A549 (cell line): ENCODE measurements around the gene LARGE1.

Source experiments
- ELK1 ChIP-seq: fragments of 150-350 bp; IDR thresholded peaks from 2 replicates; pipeline ENCODE4 v1.6.1; 2014; ENCODE audit warnings: low read depth, mild to moderate bottlenecking, low read length
- ESRRA ChIP-seq: fragments of 150-350 bp; IDR thresholded peaks from 2 replicates; pipeline ENCODE4 v1.6.1; 2014; ENCODE audit warnings: mild to moderate bottlenecking, low read length, borderline replicate concordance
- PHF8 ChIP-seq: fragments of 200-600 bp; sonication (generic); IDR thresholded peaks from 2 replicates; pipeline ENCODE4 v1.6.1; 2016; ENCODE audit warnings: low read depth, mild to moderate bottlenecking, antibody characterized with exemption, moderate library complexity, borderline replicate concordance
- POLR2A ChIP-seq: IDR thresholded peaks from 2 replicates; pipeline ENCODE4 v1.6.1; 2012; ENCODE audit warnings: mild to moderate bottlenecking, low read length
- RCOR1 ChIP-seq: fragments of 150-350 bp; IDR thresholded peaks from 2 replicates; pipeline ENCODE4 v1.6.1; 2014; ENCODE audit warnings: antibody characterized with exemption, low read length, low read depth
- SREBF2 ChIP-seq: fragments of 450-650 bp; IDR thresholded peaks from 2 replicates; pipeline ENCODE4 v1.6.1; 2014; ENCODE audit warnings: mild to moderate bottlenecking, moderate library complexity
- TF ChIP-seq, protein P1 (sequence below): fragments of >200 bp; sonication (Bioruptor Twin); formaldehyde crosslinking; IDR thresholded peaks from 3 replicates; pipeline ENCODE4 v1.5.1; 2016

DNA sequence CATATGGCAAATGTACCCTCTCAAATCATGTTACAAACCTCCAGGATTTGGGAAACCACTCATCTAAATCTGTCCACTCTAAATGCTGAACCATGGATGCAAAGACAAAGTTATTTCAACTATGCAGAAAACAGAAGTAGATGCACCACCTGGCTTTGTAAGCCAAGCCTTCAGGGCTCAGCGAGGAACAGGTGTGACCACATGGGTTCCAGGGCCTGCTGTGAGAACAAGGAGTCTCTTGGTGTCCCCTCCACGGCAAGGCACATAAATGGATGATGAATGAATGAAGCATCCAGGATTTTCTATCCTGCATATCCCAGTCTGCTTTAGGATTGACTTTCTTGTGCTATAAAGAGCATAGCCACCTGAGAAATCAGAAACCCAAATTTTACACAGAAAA is 284.5 kb downstream of the LARGE1 start:
- TF ChIP-seq ELK1 (no peak), ESRRA (no peak), POLR2A (no peak), PHF8 (no peak), SREBF2 (no peak), RCOR1 (no peak)
- TF ChIP-seq, protein P1, sequence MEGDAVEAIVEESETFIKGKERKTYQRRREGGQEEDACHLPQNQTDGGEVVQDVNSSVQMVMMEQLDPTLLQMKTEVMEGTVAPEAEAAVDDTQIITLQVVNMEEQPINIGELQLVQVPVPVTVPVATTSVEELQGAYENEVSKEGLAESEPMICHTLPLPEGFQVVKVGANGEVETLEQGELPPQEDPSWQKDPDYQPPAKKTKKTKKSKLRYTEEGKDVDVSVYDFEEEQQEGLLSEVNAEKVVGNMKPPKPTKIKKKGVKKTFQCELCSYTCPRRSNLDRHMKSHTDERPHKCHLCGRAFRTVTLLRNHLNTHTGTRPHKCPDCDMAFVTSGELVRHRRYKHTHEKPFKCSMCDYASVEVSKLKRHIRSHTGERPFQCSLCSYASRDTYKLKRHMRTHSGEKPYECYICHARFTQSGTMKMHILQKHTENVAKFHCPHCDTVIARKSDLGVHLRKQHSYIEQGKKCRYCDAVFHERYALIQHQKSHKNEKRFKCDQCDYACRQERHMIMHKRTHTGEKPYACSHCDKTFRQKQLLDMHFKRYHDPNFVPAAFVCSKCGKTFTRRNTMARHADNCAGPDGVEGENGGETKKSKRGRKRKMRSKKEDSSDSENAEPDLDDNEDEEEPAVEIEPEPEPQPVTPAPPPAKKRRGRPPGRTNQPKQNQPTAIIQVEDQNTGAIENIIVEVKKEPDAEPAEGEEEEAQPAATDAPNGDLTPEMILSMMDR = no peak
